HEK293 (cell line): ENCODE data around the gene TBL1XR1.

Experiments used
- CTCF ChIA-PET: fragments of 350-600 bp; formaldehyde crosslinking; extraction: SDS; loops from one replicate; lab custom pipeline; 2021; ENCODE audit warnings: antibody characterized with exemption; lab: Yijun Ruan, JAX
- POLR2A ChIA-PET: fragments of 300-600 bp; formaldehyde crosslinking; extraction: SDS; loops from one replicate; lab custom pipeline; 2020; ENCODE audit warnings: antibody characterized with exemption, inconsistent platforms; lab: Yijun Ruan, JAX
- H3K27ac ChIP-seq: fragments of 200-500 bp; sonication (Bioruptor generic); 2 replicates; pipeline ENCODE4 v1.5.1; 2014; ENCODE audit warnings: low read depth, low read length, control low read depth, inconsistent platforms; ENCODE audit errors: extremely low read depth
- H3K36me3 ChIP-seq, 2 experiments: fragments of 200-500 bp in 1 of 2; sonication (Bioruptor generic) in 1 of 2; 1 replicate in 1 of 2; 2 replicates in 1 of 2; pipeline ENCODE4 v1.5.1; 2014 to 2017; ENCODE audit warnings: inconsistent platforms in 2 of 2, low read length in 2 of 2; ENCODE audit not compliant: control insufficient read depth in 2 of 2, insufficient read depth in 1 of 2
- H3K4me1 ChIP-seq: fragments of 200-500 bp; sonication (Bioruptor generic); 2 replicates; pipeline ENCODE4 v1.5.1; 2014; ENCODE audit warnings: mild to moderate bottlenecking, low read length, inconsistent platforms; ENCODE audit not compliant: control insufficient read depth, insufficient read depth
- H3K4me3 ChIP-seq: 2 replicates; pipeline ENCODE4 v1.5.1; 2011; ENCODE audit warnings: low read depth, mild to moderate bottlenecking, control low read depth, low read length, moderate library complexity
- H3K9me3 ChIP-seq: fragments of 200-500 bp; sonication (Bioruptor generic); 2 replicates; pipeline ENCODE4 v1.5.1; 2014; ENCODE audit warnings: low read depth, low read length, inconsistent platforms; ENCODE audit not compliant: control insufficient read depth, insufficient read depth
- KLF16 ChIP-seq: fragments of 450-650 bp; formaldehyde crosslinking; IDR thresholded peaks from 2 replicates; pipeline ENCODE4 v1.5.1; 2017; ENCODE audit warnings: missing biosample characterization, missing genetic modification characterization
- SCRT1 ChIP-seq: fragments of 450-650 bp; formaldehyde crosslinking; IDR thresholded peaks from 2 replicates; pipeline ENCODE4 v1.5.1; 2016; ENCODE audit warnings: missing biosample characterization, missing genetic modification characterization, borderline replicate concordance
- ZBTB21 ChIP-seq: fragments of 450-650 bp; formaldehyde crosslinking; IDR thresholded peaks from 2 replicates; pipeline ENCODE4 v1.5.1; 2017; ENCODE audit warnings: missing biosample characterization, missing genetic modification characterization
- ZNF133 ChIP-seq: fragments of 450-650 bp; formaldehyde crosslinking; IDR thresholded peaks from 2 replicates; pipeline ENCODE4 v1.5.1; 2016; ENCODE audit warnings: missing biosample characterization, missing genetic modification characterization
- ZNF324 ChIP-seq: fragments of 450-650 bp; formaldehyde crosslinking; IDR thresholded peaks from 2 replicates; pipeline ENCODE4 v1.5.1; 2016; ENCODE audit warnings: missing biosample characterization, missing genetic modification characterization
- ZNF335 ChIP-seq: fragments of 450-650 bp; formaldehyde crosslinking; conservative IDR thresholded peaks from 2 replicates; pipeline ENCODE4 v1.5.1; 2016; ENCODE audit warnings: missing biosample characterization, missing genetic modification characterization
- ZNF341 ChIP-seq: fragments of 450-650 bp; formaldehyde crosslinking; IDR thresholded peaks from 2 replicates; pipeline ENCODE4; 2016; ENCODE audit warnings: low read depth, missing biosample characterization, missing genetic modification characterization
- ZNF585B ChIP-seq: fragments of 450-650 bp; formaldehyde crosslinking; IDR thresholded peaks from 2 replicates; pipeline ENCODE4 v1.5.1; 2016; ENCODE audit warnings: missing biosample characterization, missing genetic modification characterization
- ZNF621 ChIP-seq: fragments of 450-650 bp; formaldehyde crosslinking; IDR thresholded peaks from 2 replicates; pipeline ENCODE4 v1.5.1; 2017; ENCODE audit warnings: missing biosample characterization, missing genetic modification characterization
- ZNF701 ChIP-seq: fragments of 450-650 bp; formaldehyde crosslinking; IDR thresholded peaks from 2 replicates; pipeline ENCODE4 v1.5.1; 2016; ENCODE audit warnings: missing biosample characterization, missing genetic modification characterization
- ZNF747 ChIP-seq: fragments of 450-650 bp; formaldehyde crosslinking; IDR thresholded peaks from 2 replicates; pipeline ENCODE4 v1.5.1; 2016; ENCODE audit warnings: missing biosample characterization, missing genetic modification characterization
- ZNF785 ChIP-seq: fragments of 450-650 bp; formaldehyde crosslinking; IDR thresholded peaks from 2 replicates; pipeline ENCODE4 v1.5.1; 2016; ENCODE audit warnings: missing biosample characterization, missing genetic modification characterization
- TF ChIP-seq, protein P1 (sequence below): fragments of 450-650 bp; formaldehyde crosslinking; IDR thresholded peaks from 2 replicates; pipeline ENCODE4 v1.5.1; 2016; ENCODE audit warnings: missing biosample characterization, missing genetic modification characterization
- TF ChIP-seq, protein P2 (sequence below): IDR thresholded peaks from 2 replicates; pipeline ENCODE4 v1.6.1; 2011; ENCODE audit warnings: mild to moderate bottlenecking, low read depth, low read length, borderline replicate concordance
- TF ChIP-seq, protein P3 (sequence below): fragments of 450-650 bp; formaldehyde crosslinking; IDR thresholded peaks from 2 replicates; pipeline ENCODE4 v1.5.1; 2016; ENCODE audit warnings: missing biosample characterization, missing genetic modification characterization
- TF ChIP-seq, protein P4 (sequence below): fragments of 450-650 bp; formaldehyde crosslinking; IDR thresholded peaks from 2 replicates; pipeline ENCODE4 v1.5.1; 2016; ENCODE audit warnings: missing biosample characterization, missing genetic modification characterization, borderline replicate concordance

The TBL1XR1 gene

DNA sequence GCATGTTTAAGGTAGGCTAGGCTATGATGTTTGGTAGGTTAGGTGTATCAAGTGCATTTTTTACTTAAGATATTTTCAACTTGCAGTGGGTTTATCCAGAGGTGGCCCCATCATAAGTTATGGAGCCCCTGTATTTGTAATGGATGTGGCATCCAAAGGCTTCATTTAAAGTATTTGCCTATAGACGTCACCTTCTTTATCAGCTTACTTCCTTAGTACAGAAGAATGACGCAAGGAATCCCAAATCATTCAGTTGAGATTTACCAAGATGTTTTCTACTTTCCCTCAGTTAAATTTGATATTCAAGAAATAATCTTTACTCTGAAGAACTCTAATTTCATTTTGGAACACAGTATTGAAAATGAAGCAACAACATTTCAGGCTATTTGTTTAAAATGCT is 201.3 kb downstream of the TBL1XR1 start (continued):
- TF ChIP-seq, protein P1, sequence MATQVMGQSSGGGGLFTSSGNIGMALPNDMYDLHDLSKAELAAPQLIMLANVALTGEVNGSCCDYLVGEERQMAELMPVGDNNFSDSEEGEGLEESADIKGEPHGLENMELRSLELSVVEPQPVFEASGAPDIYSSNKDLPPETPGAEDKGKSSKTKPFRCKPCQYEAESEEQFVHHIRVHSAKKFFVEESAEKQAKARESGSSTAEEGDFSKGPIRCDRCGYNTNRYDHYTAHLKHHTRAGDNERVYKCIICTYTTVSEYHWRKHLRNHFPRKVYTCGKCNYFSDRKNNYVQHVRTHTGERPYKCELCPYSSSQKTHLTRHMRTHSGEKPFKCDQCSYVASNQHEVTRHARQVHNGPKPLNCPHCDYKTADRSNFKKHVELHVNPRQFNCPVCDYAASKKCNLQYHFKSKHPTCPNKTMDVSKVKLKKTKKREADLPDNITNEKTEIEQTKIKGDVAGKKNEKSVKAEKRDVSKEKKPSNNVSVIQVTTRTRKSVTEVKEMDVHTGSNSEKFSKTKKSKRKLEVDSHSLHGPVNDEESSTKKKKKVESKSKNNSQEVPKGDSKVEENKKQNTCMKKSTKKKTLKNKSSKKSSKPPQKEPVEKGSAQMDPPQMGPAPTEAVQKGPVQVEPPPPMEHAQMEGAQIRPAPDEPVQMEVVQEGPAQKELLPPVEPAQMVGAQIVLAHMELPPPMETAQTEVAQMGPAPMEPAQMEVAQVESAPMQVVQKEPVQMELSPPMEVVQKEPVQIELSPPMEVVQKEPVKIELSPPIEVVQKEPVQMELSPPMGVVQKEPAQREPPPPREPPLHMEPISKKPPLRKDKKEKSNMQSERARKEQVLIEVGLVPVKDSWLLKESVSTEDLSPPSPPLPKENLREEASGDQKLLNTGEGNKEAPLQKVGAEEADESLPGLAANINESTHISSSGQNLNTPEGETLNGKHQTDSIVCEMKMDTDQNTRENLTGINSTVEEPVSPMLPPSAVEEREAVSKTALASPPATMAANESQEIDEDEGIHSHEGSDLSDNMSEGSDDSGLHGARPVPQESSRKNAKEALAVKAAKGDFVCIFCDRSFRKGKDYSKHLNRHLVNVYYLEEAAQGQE (tag by site-specific recombination): no peak
- TF ChIP-seq ZBTB21 (tag by site-specific recombination): no peak

DNA sequence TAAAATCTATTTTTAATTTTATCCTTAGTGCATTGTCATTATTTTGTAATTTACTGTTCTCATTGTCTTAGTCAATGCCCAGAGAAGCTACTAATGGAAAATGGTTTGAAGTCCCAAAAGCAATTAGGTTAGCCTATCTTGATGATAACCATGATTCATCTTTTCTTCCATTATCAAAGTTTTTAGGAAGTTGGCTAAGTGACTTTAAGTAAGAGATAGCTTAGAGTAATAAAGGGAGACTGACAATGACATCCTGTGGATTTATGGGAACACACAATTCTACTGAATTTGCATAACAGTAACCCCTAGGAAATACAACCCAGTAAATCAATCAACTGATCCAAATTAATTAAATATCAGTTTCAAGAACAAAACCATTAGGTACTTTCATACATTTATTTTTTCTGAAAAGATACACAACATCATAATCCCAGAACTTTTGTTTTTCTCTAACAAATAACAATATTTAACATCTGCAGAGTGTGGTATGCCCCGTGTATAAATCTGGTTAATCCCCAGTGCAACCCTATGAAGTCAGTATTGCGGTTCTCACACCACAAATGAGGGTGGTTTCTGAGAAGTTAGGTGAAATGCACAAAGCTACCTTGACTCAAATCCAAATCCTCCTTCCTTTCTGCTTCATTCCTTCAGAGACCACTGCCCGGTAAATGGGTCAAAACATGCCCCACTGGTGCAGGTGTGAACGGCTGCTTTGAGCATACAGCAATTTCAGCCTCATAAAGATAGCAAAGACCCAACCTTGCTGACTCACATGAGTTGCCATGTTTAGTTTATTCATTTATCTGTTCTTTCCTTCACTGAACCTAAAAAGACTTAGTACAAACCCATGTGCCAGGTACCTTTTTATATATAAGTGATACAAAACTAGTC is 202.1 kb downstream of the TBL1XR1 start:
- ChIA-PET POLR2A (no interaction called here), CTCF (no interaction called here)
- no peak overlapping the region for H3K4me3 ChIP-seq

More for the DNA sequence above, 202.1 kb downstream of the TBL1XR1 start:
- Histone ChIP-seq H3K36me3 (no peaks in the 10 kb centered on the region), H3K4me1 (no peaks in the 10 kb centered on the region), H3K9me3 (no peaks in the 10 kb centered on the region), H3K27ac (no peak overlapping the region)
- TF ChIP-seq SCRT1 (tag by site-specific recombination) (no peak), ZNF133 (no peak), ZNF341 (tag by site-specific recombination) (no peak), ZNF621 (no peak), KLF16 (no peak), ZNF324 (no peak), ZNF585B (tag by site-specific recombination) (no peak), ZNF747 (tag by site-specific recombination) (no peak), ZNF785 (tag by site-specific recombination) (no peak), ZNF701 (no peak), ZNF335 (no peak)
- TF ChIP-seq, protein P2, sequence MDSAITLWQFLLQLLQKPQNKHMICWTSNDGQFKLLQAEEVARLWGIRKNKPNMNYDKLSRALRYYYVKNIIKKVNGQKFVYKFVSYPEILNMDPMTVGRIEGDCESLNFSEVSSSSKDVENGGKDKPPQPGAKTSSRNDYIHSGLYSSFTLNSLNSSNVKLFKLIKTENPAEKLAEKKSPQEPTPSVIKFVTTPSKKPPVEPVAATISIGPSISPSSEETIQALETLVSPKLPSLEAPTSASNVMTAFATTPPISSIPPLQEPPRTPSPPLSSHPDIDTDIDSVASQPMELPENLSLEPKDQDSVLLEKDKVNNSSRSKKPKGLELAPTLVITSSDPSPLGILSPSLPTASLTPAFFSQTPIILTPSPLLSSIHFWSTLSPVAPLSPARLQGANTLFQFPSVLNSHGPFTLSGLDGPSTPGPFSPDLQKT: no peak
- TF ChIP-seq, protein P3, sequence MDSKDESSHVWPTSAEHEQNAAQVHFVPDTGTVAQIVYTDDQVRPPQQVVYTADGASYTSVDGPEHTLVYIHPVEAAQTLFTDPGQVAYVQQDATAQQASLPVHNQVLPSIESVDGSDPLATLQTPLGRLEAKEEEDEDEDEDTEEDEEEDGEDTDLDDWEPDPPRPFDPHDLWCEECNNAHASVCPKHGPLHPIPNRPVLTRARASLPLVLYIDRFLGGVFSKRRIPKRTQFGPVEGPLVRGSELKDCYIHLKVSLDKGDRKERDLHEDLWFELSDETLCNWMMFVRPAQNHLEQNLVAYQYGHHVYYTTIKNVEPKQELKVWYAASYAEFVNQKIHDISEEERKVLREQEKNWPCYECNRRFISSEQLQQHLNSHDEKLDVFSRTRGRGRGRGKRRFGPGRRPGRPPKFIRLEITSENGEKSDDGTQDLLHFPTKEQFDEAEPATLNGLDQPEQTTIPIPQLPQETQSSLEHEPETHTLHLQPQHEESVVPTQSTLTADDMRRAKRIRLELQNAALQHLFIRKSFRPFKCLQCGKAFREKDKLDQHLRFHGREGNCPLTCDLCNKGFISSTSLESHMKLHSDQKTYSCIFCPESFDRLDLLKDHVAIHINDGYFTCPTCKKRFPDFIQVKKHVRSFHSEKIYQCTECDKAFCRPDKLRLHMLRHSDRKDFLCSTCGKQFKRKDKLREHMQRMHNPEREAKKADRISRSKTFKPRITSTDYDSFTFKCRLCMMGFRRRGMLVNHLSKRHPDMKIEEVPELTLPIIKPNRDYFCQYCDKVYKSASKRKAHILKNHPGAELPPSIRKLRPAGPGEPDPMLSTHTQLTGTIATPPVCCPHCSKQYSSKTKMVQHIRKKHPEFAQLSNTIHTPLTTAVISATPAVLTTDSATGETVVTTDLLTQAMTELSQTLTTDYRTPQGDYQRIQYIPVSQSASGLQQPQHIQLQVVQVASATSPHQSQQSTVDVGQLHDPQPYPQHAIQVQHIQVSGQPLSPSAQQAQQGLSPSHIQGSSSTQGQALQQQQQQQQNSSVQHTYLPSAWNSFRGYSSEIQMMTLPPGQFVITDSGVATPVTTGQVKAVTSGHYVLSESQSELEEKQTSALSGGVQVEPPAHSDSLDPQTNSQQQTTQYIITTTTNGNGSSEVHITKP (tag by site-specific recombination): no peak
- TF ChIP-seq, protein P4, sequence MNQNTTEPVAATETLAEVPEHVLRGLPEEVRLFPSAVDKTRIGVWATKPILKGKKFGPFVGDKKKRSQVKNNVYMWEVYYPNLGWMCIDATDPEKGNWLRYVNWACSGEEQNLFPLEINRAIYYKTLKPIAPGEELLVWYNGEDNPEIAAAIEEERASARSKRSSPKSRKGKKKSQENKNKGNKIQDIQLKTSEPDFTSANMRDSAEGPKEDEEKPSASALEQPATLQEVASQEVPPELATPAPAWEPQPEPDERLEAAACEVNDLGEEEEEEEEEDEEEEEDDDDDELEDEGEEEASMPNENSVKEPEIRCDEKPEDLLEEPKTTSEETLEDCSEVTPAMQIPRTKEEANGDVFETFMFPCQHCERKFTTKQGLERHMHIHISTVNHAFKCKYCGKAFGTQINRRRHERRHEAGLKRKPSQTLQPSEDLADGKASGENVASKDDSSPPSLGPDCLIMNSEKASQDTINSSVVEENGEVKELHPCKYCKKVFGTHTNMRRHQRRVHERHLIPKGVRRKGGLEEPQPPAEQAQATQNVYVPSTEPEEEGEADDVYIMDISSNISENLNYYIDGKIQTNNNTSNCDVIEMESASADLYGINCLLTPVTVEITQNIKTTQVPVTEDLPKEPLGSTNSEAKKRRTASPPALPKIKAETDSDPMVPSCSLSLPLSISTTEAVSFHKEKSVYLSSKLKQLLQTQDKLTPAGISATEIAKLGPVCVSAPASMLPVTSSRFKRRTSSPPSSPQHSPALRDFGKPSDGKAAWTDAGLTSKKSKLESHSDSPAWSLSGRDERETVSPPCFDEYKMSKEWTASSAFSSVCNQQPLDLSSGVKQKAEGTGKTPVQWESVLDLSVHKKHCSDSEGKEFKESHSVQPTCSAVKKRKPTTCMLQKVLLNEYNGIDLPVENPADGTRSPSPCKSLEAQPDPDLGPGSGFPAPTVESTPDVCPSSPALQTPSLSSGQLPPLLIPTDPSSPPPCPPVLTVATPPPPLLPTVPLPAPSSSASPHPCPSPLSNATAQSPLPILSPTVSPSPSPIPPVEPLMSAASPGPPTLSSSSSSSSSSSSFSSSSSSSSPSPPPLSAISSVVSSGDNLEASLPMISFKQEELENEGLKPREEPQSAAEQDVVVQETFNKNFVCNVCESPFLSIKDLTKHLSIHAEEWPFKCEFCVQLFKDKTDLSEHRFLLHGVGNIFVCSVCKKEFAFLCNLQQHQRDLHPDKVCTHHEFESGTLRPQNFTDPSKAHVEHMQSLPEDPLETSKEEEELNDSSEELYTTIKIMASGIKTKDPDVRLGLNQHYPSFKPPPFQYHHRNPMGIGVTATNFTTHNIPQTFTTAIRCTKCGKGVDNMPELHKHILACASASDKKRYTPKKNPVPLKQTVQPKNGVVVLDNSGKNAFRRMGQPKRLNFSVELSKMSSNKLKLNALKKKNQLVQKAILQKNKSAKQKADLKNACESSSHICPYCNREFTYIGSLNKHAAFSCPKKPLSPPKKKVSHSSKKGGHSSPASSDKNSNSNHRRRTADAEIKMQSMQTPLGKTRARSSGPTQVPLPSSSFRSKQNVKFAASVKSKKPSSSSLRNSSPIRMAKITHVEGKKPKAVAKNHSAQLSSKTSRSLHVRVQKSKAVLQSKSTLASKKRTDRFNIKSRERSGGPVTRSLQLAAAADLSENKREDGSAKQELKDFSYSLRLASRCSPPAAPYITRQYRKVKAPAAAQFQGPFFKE (tag by site-specific recombination): no peak
